GM19240 (cell line): Measurements from ENCODE around the gene GPS1.

Experiments used
- DNase-seq: peaks from one replicate; pipeline ENCODE4 v3.0.0; 2011; ENCODE audit warnings: low spot score; ENCODE audit not compliant: insufficient read length

GPS1 gene

GRCh38 chr17:82076785-82077591 lies 25.3 kb downstream of the GPS1 start:
- DNase-seq = no peak

- DNase-seq = no peak
Observed at GRCh38 chr17:82077617-82078358, 26.1 kb downstream of the GPS1 start.

- DNase-seq = no peak
Observed at GRCh38 chr17:82078433-82078832, 26.7 kb downstream of the GPS1 start.

GRCh38 chr17:82079001-82079677 lies 27.4 kb downstream of the GPS1 start:
- DNase-seq = no peak

GRCh38 chr17:82080048-82080788 lies 28.5 kb downstream of the GPS1 start:
- no peak for DNase-seq

GRCh38 chr17:82080789-82081464 lies 29.2 kb downstream of the GPS1 start:
- DNase-seq = no peak

GRCh38 chr17:82081546-82081945 lies 29.8 kb downstream of the GPS1 start:
- DNase-seq = no peak

- no peak for DNase-seq
Observed at GRCh38 chr17:82081966-82082365, 30.3 kb downstream of the GPS1 start.

GRCh38 chr17:82082456-82082855 lies 30.8 kb downstream of the GPS1 start:
- no peak for DNase-seq

GRCh38 chr17:82083009-82083408 lies 31.3 kb downstream of the GPS1 start:
- no peak for DNase-seq

GRCh38 chr17:82083533-82084359 lies 32.0 kb downstream of the GPS1 start:
- no peak for DNase-seq

- DNase-seq = no peak
Observed at GRCh38 chr17:82084373-82085030, 32.8 kb downstream of the GPS1 start.

GRCh38 chr17:82085031-82085861 lies 33.5 kb downstream of the GPS1 start:
- no peak for DNase-seq

GRCh38 chr17:82085931-82086764 lies 34.5 kb downstream of the GPS1 start:
- DNase-seq = no peak

- no peak for DNase-seq
Observed at GRCh38 chr17:82086941-82087906, 35.5 kb downstream of the GPS1 start.
